Fibroblast of lung (primary cell): ENCODE results near the gene CENPE. TPM values are rescaled to one million over a fixed set of nuclear protein-coding genes. Genes with fewer than 3 reads are reported as not detected.

ENCODE experiments used
- DNase-seq, 2 donors: peaks; one replicate each; pipeline versions ENCODE4 v3.0.0 to v3.0.0-alpha.2; 2010; ENCODE audit warnings: low read depth in 2 of 2
- H2AFZ ChIP-seq: 2 replicates; pipeline ENCODE4 v1.5.1; 2012; ENCODE audit warnings: low read length, control low read depth, inconsistent platforms
- H3K27ac ChIP-seq: 2 replicates; pipeline ENCODE4 v1.5.1; 2011; ENCODE audit warnings: low read length, control low read depth; ENCODE audit not compliant: insufficient read depth
- H3K27me3 ChIP-seq: 2 replicates; pipeline ENCODE4 v1.5.1; 2011; ENCODE audit warnings: mild to moderate bottlenecking, low read length; ENCODE audit not compliant: control insufficient read depth, insufficient read depth
- H3K36me3 ChIP-seq: 2 replicates; pipeline ENCODE4 v1.5.1; 2011; ENCODE audit warnings: low read length; ENCODE audit not compliant: control insufficient read depth, insufficient read depth
- H3K4me1 ChIP-seq: 2 replicates; pipeline ENCODE4 v1.5.1; 2011; ENCODE audit warnings: low read length; ENCODE audit not compliant: control insufficient read depth, insufficient read depth; ENCODE audit errors: extremely low read depth
- H3K4me2 ChIP-seq: 2 replicates; pipeline ENCODE4 v1.5.1; 2011; ENCODE audit warnings: low read length, control low read depth; ENCODE audit not compliant: insufficient read depth; ENCODE audit errors: extremely low read depth
- H3K4me3 ChIP-seq, 4 experiments: fragments of 200-600 bp in 1 of 4; sonication (generic) in 1 of 4; replicated peaks in 1 of 4; 2 replicates each; pipeline ENCODE4 v1.5.1; 2011 to 2016; ENCODE audit warnings: low read length in 4 of 4, low read depth in 3 of 4, mild to moderate bottlenecking in 3 of 4, control low read depth in 2 of 4, inconsistent platforms in 1 of 4, mixed read lengths in 1 of 4; ENCODE audit not compliant: insufficient read depth in 1 of 4; ENCODE audit errors: control extremely low read depth in 1 of 4
- H3K79me2 ChIP-seq: 2 replicates; pipeline ENCODE4 v1.5.1; 2012; ENCODE audit warnings: mild to moderate bottlenecking, low read length, inconsistent platforms; ENCODE audit not compliant: control insufficient read depth, insufficient read depth
- H3K9ac ChIP-seq: 2 replicates; pipeline ENCODE4 v1.5.1; 2011; ENCODE audit warnings: mild to moderate bottlenecking, low read length, control low read depth; ENCODE audit not compliant: insufficient read depth
- H3K9me3 ChIP-seq: 2 replicates; pipeline ENCODE4 v1.5.1; 2012; ENCODE audit warnings: low read depth, low read length; ENCODE audit not compliant: control insufficient read depth, insufficient read depth
- H4K20me1 ChIP-seq: 2 replicates; pipeline ENCODE4 v1.5.1; 2011; ENCODE audit warnings: low read length; ENCODE audit not compliant: control insufficient read depth, insufficient read depth; ENCODE audit errors: extremely low read depth
- EZH2 ChIP-seq: IDR thresholded peaks from 2 replicates; pipeline ENCODE4 v1.5.1; 2012; ENCODE audit warnings: low read length, control low read depth, mild to moderate bottlenecking; ENCODE audit errors: missing control alignments
- polyA plus RNA-seq, 2 donors: library from polyadenylated mRNA; depleted of rRNA in 1 of 2; stranded (reverse) in 1 of 2; unstranded in 1 of 2; fragments of >200 nt; gene quantifications; 2 replicates each; pipeline ENCODE4 v1.2.1, GENCODE V29; 2011 to 2012; ENCODE audit warnings: missing spikeins in 1 of 2
- total RNA-seq: library from RNA; depleted of rRNA; stranded (reverse); fragments of >200 nt; gene quantifications from 2 replicates; pipeline ENCODE4 v1.2.1, GENCODE V29; 2014
- TF ChIP-seq, protein P1 (sequence below), 2 donors: IDR thresholded peaks in 1 of 2; conservative IDR thresholded peaks in 1 of 2; 1 replicate in 1 of 2; 2 replicates in 1 of 2; pipeline ENCODE4 v1.5.1; 2011 to 2012; ENCODE audit warnings: low read length in 2 of 2, control low read depth in 1 of 2, inconsistent platforms in 1 of 2, low read depth in 1 of 2, mild to moderate bottlenecking in 1 of 2

Gene CENPE
- total and polyA plus RNA-seq, 2 donors (not counting 1 experiment from before 2014, with no cell fraction given): 4.1 to 8.6 TPM

- Histone ChIP-seq H3K4me3 (no peak overlapping the region), H3K79me2 (no peaks in the 10 kb centered on the region), H3K27me3 (no peaks in the 10 kb centered on the region), H4K20me1 (no peaks in the 10 kb centered on the region), H3K27ac (no peak overlapping the region), H3K36me3 (no peaks in the 10 kb centered on the region), H3K9ac (no peak overlapping the region), H2AFZ (no peak overlapping the region), H3K4me2 (no peak overlapping the region), H3K4me1 (peaks cover 7% of the 10 kb centered on the region), H3K9me3 (no peaks in the 10 kb centered on the region)
- TF ChIP-seq, protein P1, sequence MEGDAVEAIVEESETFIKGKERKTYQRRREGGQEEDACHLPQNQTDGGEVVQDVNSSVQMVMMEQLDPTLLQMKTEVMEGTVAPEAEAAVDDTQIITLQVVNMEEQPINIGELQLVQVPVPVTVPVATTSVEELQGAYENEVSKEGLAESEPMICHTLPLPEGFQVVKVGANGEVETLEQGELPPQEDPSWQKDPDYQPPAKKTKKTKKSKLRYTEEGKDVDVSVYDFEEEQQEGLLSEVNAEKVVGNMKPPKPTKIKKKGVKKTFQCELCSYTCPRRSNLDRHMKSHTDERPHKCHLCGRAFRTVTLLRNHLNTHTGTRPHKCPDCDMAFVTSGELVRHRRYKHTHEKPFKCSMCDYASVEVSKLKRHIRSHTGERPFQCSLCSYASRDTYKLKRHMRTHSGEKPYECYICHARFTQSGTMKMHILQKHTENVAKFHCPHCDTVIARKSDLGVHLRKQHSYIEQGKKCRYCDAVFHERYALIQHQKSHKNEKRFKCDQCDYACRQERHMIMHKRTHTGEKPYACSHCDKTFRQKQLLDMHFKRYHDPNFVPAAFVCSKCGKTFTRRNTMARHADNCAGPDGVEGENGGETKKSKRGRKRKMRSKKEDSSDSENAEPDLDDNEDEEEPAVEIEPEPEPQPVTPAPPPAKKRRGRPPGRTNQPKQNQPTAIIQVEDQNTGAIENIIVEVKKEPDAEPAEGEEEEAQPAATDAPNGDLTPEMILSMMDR (conservative IDR thresholded peaks at IDR 0.05 in 1 of 2, IDR thresholded peaks at IDR 0.05 in 1 of 2; ENCODE audit: low read depth in 1 of 2, low read length in 2 of 2): no peak
- no peak for TF ChIP-seq EZH2
- DNase-seq: peak; percentile 50 to 51
Measured at GRCh38 chr4:103118166-103118565, 80.0 kb downstream of the CENPE start.

DNA sequence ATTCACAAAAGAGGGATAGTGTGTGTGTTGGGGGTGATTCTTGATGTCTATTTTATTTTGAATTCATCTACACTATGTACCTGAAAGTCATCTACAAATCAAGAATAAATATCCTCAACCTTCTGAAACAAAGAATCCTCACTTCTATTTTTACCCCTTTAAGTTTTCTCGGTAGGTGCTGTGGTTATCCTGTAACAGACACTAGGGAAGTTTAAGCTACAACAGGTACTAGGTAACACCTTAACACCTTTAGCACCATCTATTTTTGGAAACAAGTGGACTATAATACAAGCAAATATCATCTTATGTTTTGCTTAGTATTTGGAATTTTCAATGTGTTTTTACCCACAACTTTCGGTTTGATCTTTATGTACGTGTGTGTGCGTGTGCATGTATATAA is 86.5 kb downstream of the CENPE start:
- Histone ChIP-seq H3K9me3 (no peaks in the 10 kb centered on the region), H3K27ac (no peak overlapping the region), H3K4me2 (no peak overlapping the region), H3K9ac (no peak overlapping the region), H4K20me1 (no peaks in the 10 kb centered on the region), H3K27me3 (no peaks in the 10 kb centered on the region), H3K4me3 (no peak overlapping the region), H3K36me3 (no peaks in the 10 kb centered on the region), H2AFZ (no peak overlapping the region), H3K79me2 (no peaks in the 10 kb centered on the region), H3K4me1 (no peaks in the 10 kb centered on the region)
- DNase-seq: no peak
- TF ChIP-seq EZH2: no peak
- TF ChIP-seq, protein P1 (conservative IDR thresholded peaks at IDR 0.05 in 1 of 2, IDR thresholded peaks at IDR 0.05 in 1 of 2; ENCODE audit: low read depth in 1 of 2, low read length in 2 of 2): no peak

DNA sequence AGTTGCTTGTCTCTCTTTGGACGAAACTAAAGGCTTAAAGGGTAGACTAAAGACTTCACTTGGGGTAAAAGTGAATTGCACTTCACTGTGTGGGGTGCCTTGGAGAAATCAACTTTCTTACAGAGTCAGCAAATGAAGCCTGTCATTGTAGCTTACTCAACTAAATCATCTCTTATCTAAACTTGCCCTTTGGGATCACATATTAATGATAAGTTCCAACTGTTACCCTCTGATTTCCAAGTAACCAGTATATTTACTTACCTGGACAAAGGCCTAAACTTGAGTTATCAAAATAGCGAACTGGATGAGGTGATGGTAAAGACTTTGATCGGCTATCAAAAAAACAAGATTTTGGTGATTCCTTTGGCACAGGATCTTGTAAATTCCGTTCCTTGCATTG is 89.6 kb downstream of the CENPE start:
- H3K27ac ChIP-seq: no peak overlapping the region
- no peak overlapping the region for H2AFZ ChIP-seq
- no peak overlapping the region for H3K4me2 ChIP-seq
- DNase-seq: no peak
- no peaks in the 10 kb centered on the region for H3K9me3 ChIP-seq
- H4K20me1 ChIP-seq: no peaks in the 10 kb centered on the region
- H3K9ac ChIP-seq: no peak overlapping the region
- no peaks in the 10 kb centered on the region for H3K36me3 ChIP-seq
- TF ChIP-seq EZH2: no peak
- TF ChIP-seq, protein P1 (conservative IDR thresholded peaks at IDR 0.05 in 1 of 2, IDR thresholded peaks at IDR 0.05 in 1 of 2; ENCODE audit: low read depth in 1 of 2, low read length in 2 of 2): no peak
- no peaks in the 10 kb centered on the region for H3K79me2 ChIP-seq
- H3K4me1 ChIP-seq: no peaks in the 10 kb centered on the region
- no peaks in the 10 kb centered on the region for H3K27me3 ChIP-seq
- no peak overlapping the region for H3K4me3 ChIP-seq
